ENCODE measurements around the gene CHRNA7.

GRCh38 chr15:32122013-32122412 lies 91.7 kb downstream of the CHRNA7 start:
- no peak for TF ChIP-seq NFIC (IDR thresholded peaks at IDR 0.05; ENCODE audit: borderline replicate concordance)
- TF ChIP-seq ELF1 (IDR thresholded peaks at IDR 0.05), result no peak
- no peak for TF ChIP-seq CTCF (IDR thresholded peaks at IDR 0.05)
- no peak for TF ChIP-seq JUND (IDR thresholded peaks at IDR 0.05)
- no peak for TF ChIP-seq USF1 (IDR thresholded peaks at IDR 0.05; ENCODE audit: borderline replicate concordance, low read depth)
- TF ChIP-seq PBX3 (IDR thresholded peaks at IDR 0.05), result no peak
- no peak for TF ChIP-seq EP300 (IDR thresholded peaks at IDR 0.05; ENCODE audit: borderline replicate concordance in 1 of 2, low read depth in 1 of 2, low read length in 1 of 2)
- TF ChIP-seq SMC3 (IDR thresholded peaks at IDR 0.05; ENCODE audit: low read depth, low read length), result no peak
- TF ChIP-seq TAF1 (IDR thresholded peaks at IDR 0.05; ENCODE audit: borderline replicate concordance, low read depth, low read length), result no peak
- no peak for TF ChIP-seq CHD2 (IDR thresholded peaks at IDR 0.05; ENCODE audit: low read length, partially characterized antibody)
- no peak for TF ChIP-seq SIN3A (IDR thresholded peaks at IDR 0.05; ENCODE audit: borderline replicate concordance, low read depth, low read length)

Measured in SK-N-SH (cell line).